ENCODE data around the gene NPAS4. TPM values are rescaled to one million over a fixed set of nuclear protein-coding genes. Genes with fewer than 3 reads are reported as not detected.
"Not testable (repeated sequence)": the region's sequence is repeated elsewhere in the genome, so short reads cannot be mapped to it uniquely, and the experiment has no call there.

The NPAS4 gene
- total RNA-seq, 1 experiment from 2014 or later, result not detected

GRCh38 chr11:66431287-66431686 lies 10.5 kb downstream of the NPAS4 start:
- not testable (repeated sequence) for H3K36me3 ChIP-seq; H3K9me3 ChIP-seq (replicated peaks); H3K27me3 ChIP-seq; H3K4me1 ChIP-seq; DNase-seq; H3K4me3 ChIP-seq; H3K27ac ChIP-seq

- not testable (repeated sequence) for H3K27me3 ChIP-seq
Observed at GRCh38 chr11:66431871-66432329, 11.1 kb downstream of the NPAS4 start.

GRCh38 chr11:66432597-66432996 lies 11.8 kb downstream of the NPAS4 start:
- no peaks in the 10 kb centered on the region for H3K4me1 ChIP-seq
- no peak overlapping the region for H3K27ac ChIP-seq
- no peaks in the 10 kb centered on the region for H3K9me3 ChIP-seq (replicated peaks)
- no peaks in the 10 kb centered on the region for H3K27me3 ChIP-seq
- no peaks in the 10 kb centered on the region for H3K36me3 ChIP-seq
- no peak overlapping the region for H3K4me3 ChIP-seq
- DNase-seq, result no peak

More at GRCh38 chr11:66431871-66432329, 11.1 kb downstream of the NPAS4 start:
- not testable (repeated sequence) for H3K4me1 ChIP-seq; H3K27ac ChIP-seq; H3K4me3 ChIP-seq; H3K9me3 ChIP-seq (replicated peaks); DNase-seq; H3K36me3 ChIP-seq

GRCh38 chr11:66437979-66438503 lies 17.2 kb downstream of the NPAS4 start:
- Histone ChIP-seq H3K4me3 (peak overlapping the region; percentile 91), H3K9me3 (replicated peaks) (no peaks in the 10 kb centered on the region), H3K36me3 (no peaks in the 10 kb centered on the region), H3K27me3 (peaks cover 14% of the 10 kb centered on the region; the same call in 1 of the 2 replicates), H3K27ac (peak overlapping the region; percentile 78; the same call in 1 of the 2 replicates), H3K4me1 (no peaks in the 10 kb centered on the region)
- DNase-seq, result peak in 1 of 2 experiments; percentile 20

- Histone ChIP-seq H3K4me3 (peak within 1 kb of the TSS; percentile 91), H3K27me3 (peaks cover 14% of the 10 kb centered on the region; the same call in 1 of the 2 replicates), H3K27ac (peak within 1 kb of the TSS; percentile 78)
Observed at GRCh38 chr11:66438504-66439466, 17.9 kb downstream of the NPAS4 start, which contains the start of gene MRPL11. Gene MRPL11 (minus strand): TSS chr11:66438848. CDS start chr11:66438754, 94 bp downstream.

GRCh38 chr11:66440101-66440939 lies 19.5 kb downstream of the NPAS4 start:
- not testable (repeated sequence) for H3K36me3 ChIP-seq; H3K9me3 ChIP-seq (replicated peaks); DNase-seq; H3K4me1 ChIP-seq; H3K27ac ChIP-seq; H3K4me3 ChIP-seq
- H3K27me3 ChIP-seq, result peaks cover 14% of the 10 kb centered on the region; the same call in 1 of the 2 replicates

More at GRCh38 chr11:66438504-66439466, 17.9 kb downstream of the NPAS4 start, which contains the start of gene MRPL11:
- DNase-seq, result peak; percentile 86 to 92
- Histone ChIP-seq H3K9me3 (replicated peaks) (no peaks in the 10 kb centered on the region), H3K36me3 (no peaks in the 10 kb centered on the region), H3K4me1 (no peaks in the 10 kb centered on the region)

- H3K4me1 ChIP-seq; H3K9me3 ChIP-seq (replicated peaks); H3K36me3 ChIP-seq; DNase-seq; H3K4me3 ChIP-seq; H3K27ac ChIP-seq: not testable (repeated sequence)
- peaks cover 14% of the 10 kb centered on the region; the same call in 1 of the 2 replicates for H3K27me3 ChIP-seq
Observed at GRCh38 chr11:66440940-66441282, 20.1 kb downstream of the NPAS4 start.

- Histone ChIP-seq H3K4me1 (no peaks in the 10 kb centered on the region), H3K4me3 (no peak overlapping the region), H3K9me3 (replicated peaks) (no peaks in the 10 kb centered on the region), H3K36me3 (no peaks in the 10 kb centered on the region), H3K27me3 (peaks cover 14% of the 10 kb centered on the region; the same call in 1 of the 2 replicates), H3K27ac (no peak overlapping the region)
- DNase-seq, result no peak
Observed at GRCh38 chr11:66443602-66444001, 22.8 kb downstream of the NPAS4 start.

GRCh38 chr11:66447012-66447411 lies 26.2 kb downstream of the NPAS4 start:
- H3K9me3 ChIP-seq (replicated peaks), result no peaks in the 10 kb centered on the region

GRCh38 chr11:66448523-66448922 lies 27.7 kb downstream of the NPAS4 start:
- Histone ChIP-seq H3K27me3 (0 out of 2 replicates have a peak, but pooled peaks cover 6% of the 10 kb centered on the region), H3K4me3 (no peak overlapping the region), H3K36me3 (no peaks in the 10 kb centered on the region), H3K4me1 (no peaks in the 10 kb centered on the region), H3K27ac (no peak overlapping the region), H3K9me3 (replicated peaks) (no peaks in the 10 kb centered on the region)
- DNase-seq, result no peak

More at GRCh38 chr11:66447012-66447411, 26.2 kb downstream of the NPAS4 start:
- H3K27ac ChIP-seq, result no peak overlapping the region
- H3K27me3 ChIP-seq, result 0 out of 2 replicates have a peak, but pooled peaks cover 6% of the 10 kb centered on the region
- H3K4me1 ChIP-seq, result no peaks in the 10 kb centered on the region
- no peak overlapping the region for H3K4me3 ChIP-seq
- no peaks in the 10 kb centered on the region for H3K36me3 ChIP-seq
- DNase-seq, result no peak

- no peak overlapping the region for H3K4me3 ChIP-seq
- H3K27me3 ChIP-seq, result peaks cover 14% of the 10 kb centered on the region; the same call in 1 of the 2 replicates
- no peaks in the 10 kb centered on the region for H3K9me3 ChIP-seq (replicated peaks)
- no peaks in the 10 kb centered on the region for H3K4me1 ChIP-seq
- no peak for DNase-seq
- no peak overlapping the region for H3K27ac ChIP-seq
- H3K36me3 ChIP-seq, result no peaks in the 10 kb centered on the region
Observed at GRCh38 chr11:66450560-66450959, 29.7 kb downstream of the NPAS4 start.

- H3K4me1 ChIP-seq, result no peaks in the 10 kb centered on the region
- H3K27me3 ChIP-seq, result peaks cover 14% of the 10 kb centered on the region; the same call in 1 of the 2 replicates
- no peaks in the 10 kb centered on the region for H3K9me3 ChIP-seq (replicated peaks)
- no peaks in the 10 kb centered on the region for H3K36me3 ChIP-seq
- no peak overlapping the region for H3K27ac ChIP-seq
- DNase-seq, result no peak
- no peak overlapping the region for H3K4me3 ChIP-seq
Observed at GRCh38 chr11:66451663-66452062, 30.8 kb downstream of the NPAS4 start.

- H3K9me3 ChIP-seq (replicated peaks), result no peaks in the 10 kb centered on the region
- no peak for DNase-seq
- H3K27me3 ChIP-seq, result peaks cover 14% of the 10 kb centered on the region; the same call in 1 of the 2 replicates
- no peak overlapping the region for H3K27ac ChIP-seq
- no peak overlapping the region for H3K4me3 ChIP-seq
- no peaks in the 10 kb centered on the region for H3K4me1 ChIP-seq
- H3K36me3 ChIP-seq, result no peaks in the 10 kb centered on the region
Observed at GRCh38 chr11:66454247-66454646, 33.4 kb downstream of the NPAS4 start.

- H3K27me3 ChIP-seq, result peaks cover 9% of the 10 kb centered on the region; the same call in 1 of the 2 replicates
- DNase-seq, result no peak
Observed at GRCh38 chr11:66454828-66455227, 34.0 kb downstream of the NPAS4 start.

More at GRCh38 chr11:66454828-66455227, 34.0 kb downstream of the NPAS4 start:
- Histone ChIP-seq H3K36me3 (no peaks in the 10 kb centered on the region), H3K27ac (no peak overlapping the region), H3K4me3 (no peak overlapping the region), H3K4me1 (no peaks in the 10 kb centered on the region), H3K9me3 (replicated peaks) (no peaks in the 10 kb centered on the region)

Data from SJCRH30 (cell line).